ENCODE results near the gene F2RL1. TPM values are rescaled to one million over a fixed set of nuclear protein-coding genes. Genes with fewer than 3 reads are reported as not detected.

F2RL1 gene
- total RNA-seq, 1 experiment from 2014 or later: 23.0 TPM

GRCh38 chr5:76838481-76839261 is 19.8 kb downstream of the F2RL1 start:
- Histone ChIP-seq H3K4me1 (ENCODE audit: insufficient read depth, low read length) (no peaks in the 10 kb centered on the region), H3K27ac (ENCODE audit: insufficient read length, low read depth, low read length) (no peak overlapping the region), H3K79me1 (ENCODE audit: insufficient read depth, low read depth, low read length, poor library complexity, severe bottlenecking) (no peaks in the 10 kb centered on the region), H3K23me2 (ENCODE audit: insufficient read length, low read depth, low read length, poor library complexity, severe bottlenecking) (no peaks in the 10 kb centered on the region), H2BK12ac (ENCODE audit: insufficient read length, low read depth, low read length) (no peak overlapping the region), H3K18ac (ENCODE audit: insufficient read length, low read depth, low read length) (no peak overlapping the region), H3K9me3 (ENCODE audit: control insufficient read depth, low read depth, low read length) (no peaks in the 10 kb centered on the region), H3K4ac (ENCODE audit: low read depth, low read length) (no peak overlapping the region), H2BK5ac (ENCODE audit: insufficient read length, low read length) (no peak overlapping the region), H2AK5ac (ENCODE audit: insufficient read length, low read length) (no peak overlapping the region), H3K14ac (ENCODE audit: insufficient read depth, low read length) (no peak overlapping the region), H3K27me3 (ENCODE audit: insufficient read depth, low read length) (no peaks in the 10 kb centered on the region), H4K20me1 (ENCODE audit: control insufficient read depth, insufficient read depth, insufficient read length) (no peaks in the 10 kb centered on the region), H3K79me2 (ENCODE audit: insufficient read depth, low read length) (no peaks in the 10 kb centered on the region), H3K56ac (ENCODE audit: insufficient read length, low read depth, low read length) (no peak overlapping the region), H2AFZ (ENCODE audit: low read length) (no peak overlapping the region), H4K5ac (ENCODE audit: insufficient read length, low read depth, low read length) (no peak overlapping the region), H2BK15ac (ENCODE audit: low read depth, low read length) (no peak overlapping the region), H3K9ac (ENCODE audit: extremely low read depth, insufficient read length, low read length) (no peak overlapping the region), H3K4me2 (ENCODE audit: insufficient read depth, insufficient read length, low read length) (no peak overlapping the region), H2BK120ac (ENCODE audit: low read depth, low read length, poor library complexity, severe bottlenecking) (no peak overlapping the region), H2BK20ac (ENCODE audit: low read depth, low read length, poor library complexity, severe bottlenecking) (no peak overlapping the region), H3T11ph (ENCODE audit: low read length) (no peak overlapping the region), H4K91ac (ENCODE audit: insufficient read length, low read depth, low read length) (no peak overlapping the region), H3K23ac (ENCODE audit: insufficient read length, low read depth, low read length) (no peak overlapping the region), H4K8ac (replicated peaks; ENCODE audit: insufficient read length, low read depth, low read length) (no peak overlapping the region)
- DNase-seq: no peak
- no peak for TF ChIP-seq CTCF (conservative IDR thresholded peaks at IDR 0.05)
- Mint-ChIP-seq H3K4me3 (no peak overlapping the region), H3K9me3 (peaks cover 0 to 2% of the 10 kb centered on the region in 2 experiments; a peak in 1 of 5 replicates), H3K27me3 (ENCODE audit: low read depth) (peaks cover 5% of the 10 kb centered on the region; the same call in 1 of the 2 replicates), H3K4me1 (peaks cover 14 to 18% of the 10 kb centered on the region in 2 experiments), H3K36me3 (ENCODE audit: insufficient read depth in 1 of 3, low read depth in 3 of 3) (peaks cover 3 to 19% (median 6%) of the 10 kb centered on the region in 3 experiments; a peak in 6 of 7 replicates), H3K27ac (peak overlapping the region in 2 of 3 experiments; percentile 2 to 85; a peak in 2 of 7 replicates)
- no CpG with 5 or more reads among the region's 7 CpGs for WGBS (ENCODE audit: extremely low coverage, insufficient read length, low lambda C conversion rate)
